Osteoblast (primary cell): ENCODE measurements around the gene PRAF2. TPM values are rescaled to one million over a fixed set of nuclear protein-coding genes. Genes with fewer than 3 reads are reported as not detected.
A peak's percentile ranks its signal among the peaks of the same experiment; 100 is the strongest.

Experiments used
- DNase-seq: peaks from one replicate; pipeline ENCODE4 v3.0.0; 2011; ENCODE audit warnings: low spot score, mixed read lengths; ENCODE audit not compliant: insufficient read length; ENCODE audit errors: missing footprints
- H2AFZ ChIP-seq: 2 replicates; pipeline ENCODE4 v1.6.0; 2011; ENCODE audit warnings: mild to moderate bottlenecking, low read length
- H3K27ac ChIP-seq: 2 replicates; pipeline ENCODE4 v1.5.1; 2011; ENCODE audit warnings: mild to moderate bottlenecking, low read depth, low read length, moderate library complexity
- H3K27me3 ChIP-seq: 2 replicates; pipeline ENCODE4 v1.6.0; 2012; ENCODE audit warnings: mild to moderate bottlenecking, control low read depth, inconsistent platforms, low read length, moderate library complexity; ENCODE audit not compliant: insufficient read depth
- H3K36me3 ChIP-seq: 2 replicates; pipeline ENCODE4 v1.5.1; 2011; ENCODE audit warnings: mild to moderate bottlenecking, low read length, control low read depth, moderate library complexity; ENCODE audit not compliant: insufficient read depth
- H3K4me1 ChIP-seq: 2 replicates; pipeline ENCODE4 v1.5.1; 2011; ENCODE audit warnings: mild to moderate bottlenecking, low read length, control low read depth, moderate library complexity; ENCODE audit not compliant: insufficient read depth
- H3K4me2 ChIP-seq: 2 replicates; pipeline ENCODE4 v1.6.0; 2011; ENCODE audit warnings: mild to moderate bottlenecking, low read length; ENCODE audit not compliant: insufficient read depth
- H3K4me3 ChIP-seq: fragments of 200-600 bp; sonication (generic); 3 replicates; pipeline ENCODE4 v1.5.1; 2012; ENCODE audit warnings: mild to moderate bottlenecking, low read length, inconsistent platforms; ENCODE audit not compliant: insufficient read depth
- H3K79me2 ChIP-seq: 2 replicates; pipeline ENCODE4 v1.6.0; 2012; ENCODE audit warnings: mild to moderate bottlenecking, low read length, control low read depth, inconsistent platforms; ENCODE audit not compliant: insufficient read depth
- H3K9me3 ChIP-seq: 2 replicates; pipeline ENCODE4 v1.5.1; 2011; ENCODE audit warnings: low read depth, low read length, control low read depth
- H4K20me1 ChIP-seq: 2 replicates; pipeline ENCODE4 v1.6.0; 2012; ENCODE audit warnings: mild to moderate bottlenecking, low read length, control low read depth; ENCODE audit not compliant: insufficient read depth
- CTCF ChIP-seq: IDR thresholded peaks from 2 replicates; pipeline ENCODE4 v1.5.1; 2011; ENCODE audit warnings: mild to moderate bottlenecking, low read depth, low read length, moderate library complexity; ENCODE audit errors: extremely low read depth
- total RNA-seq: library from RNA; depleted of rRNA; stranded (reverse); fragments of >200 nt; gene quantifications from 2 replicates; pipeline ENCODE4 v1.2.3, GENCODE V29; 2012

The PRAF2 gene
- total RNA-seq, 1 donor: 12.3 TPM

GRCh38 chrX:49069038-49069437, 4.8 kb downstream of the PRAF2 start:
- H3K4me3 ChIP-seq: no peak overlapping the region
- H3K4me1 ChIP-seq: peaks cover 3% of the 10 kb centered on the region
- peak; percentile 91 for DNase-seq
- no peak overlapping the region for H2AFZ ChIP-seq
- no peaks in the 10 kb centered on the region for H3K27me3 ChIP-seq
- no peaks in the 10 kb centered on the region for H4K20me1 ChIP-seq
- peaks cover 3% of the 10 kb centered on the region for H3K36me3 ChIP-seq
- H3K79me2 ChIP-seq: peaks cover 23% of the 10 kb centered on the region
- H3K27ac ChIP-seq: no peak overlapping the region
- no peaks in the 10 kb centered on the region for H3K9me3 ChIP-seq
- no peak for TF ChIP-seq CTCF
- H3K4me2 ChIP-seq: no peak overlapping the region

GRCh38 chrX:49067285-49068120, 6.3 kb downstream of the PRAF2 start:
- Histone ChIP-seq H2AFZ (no peak overlapping the region), H3K4me3 (no peak overlapping the region), H3K27me3 (no peaks in the 10 kb centered on the region), H4K20me1 (no peaks in the 10 kb centered on the region), H3K27ac (no peak overlapping the region), H3K4me1 (peaks cover 3% of the 10 kb centered on the region), H3K79me2 (peaks cover 10% of the 10 kb centered on the region), H3K36me3 (peaks cover 3% of the 10 kb centered on the region), H3K4me2 (no peak overlapping the region), H3K9me3 (no peaks in the 10 kb centered on the region)
- DNase-seq: peak; percentile 58
- TF ChIP-seq CTCF: no peak

GRCh38 chrX:49066690-49067089, 7.1 kb downstream of the PRAF2 start:
- H3K9me3 ChIP-seq: no peaks in the 10 kb centered on the region
- H3K4me1 ChIP-seq: peaks cover 1% of the 10 kb centered on the region
- peaks cover 3% of the 10 kb centered on the region for H3K36me3 ChIP-seq
- no peaks in the 10 kb centered on the region for H3K27me3 ChIP-seq
- no peak overlapping the region for H3K27ac ChIP-seq
- peaks cover 7% of the 10 kb centered on the region for H3K79me2 ChIP-seq
- no peaks in the 10 kb centered on the region for H4K20me1 ChIP-seq
- peak; percentile 91 for DNase-seq
- TF ChIP-seq CTCF: no peak
- no peak overlapping the region for H2AFZ ChIP-seq
- H3K4me3 ChIP-seq: no peak overlapping the region
- no peak overlapping the region for H3K4me2 ChIP-seq

GRCh38 chrX:49066278-49066677, 7.5 kb downstream of the PRAF2 start:
- Histone ChIP-seq H3K79me2 (peaks cover 5% of the 10 kb centered on the region), H3K4me1 (no peaks in the 10 kb centered on the region), H3K4me3 (no peak overlapping the region), H3K36me3 (peaks cover 3% of the 10 kb centered on the region), H3K9me3 (no peaks in the 10 kb centered on the region), H2AFZ (no peak overlapping the region), H3K27ac (no peak overlapping the region), H4K20me1 (no peaks in the 10 kb centered on the region), H3K4me2 (no peak overlapping the region), H3K27me3 (no peaks in the 10 kb centered on the region)
- TF ChIP-seq CTCF: no peak
- DNase-seq: peak; percentile 89
